AG04450 (cell line): ENCODE measurements around the gene SND1. TPM values are rescaled to one million over a fixed set of nuclear protein-coding genes. Genes with fewer than 3 reads are reported as not detected.

Source experiments
- CTCF ChIA-PET: fragments of 300-600, 350-600 bp; formaldehyde crosslinking; extraction: SDS; loops from one replicate; lab custom pipeline; 2022; ENCODE audit warnings: antibody characterized with exemption, inconsistent platforms; lab: Charles Lee
- POLR2A ChIA-PET: fragments of 350-600 bp; formaldehyde crosslinking; extraction: SDS; loops from one replicate; lab custom pipeline; 2021; ENCODE audit warnings: antibody characterized with exemption, inconsistent platforms; lab: Yijun Ruan, JAX
- DNase-seq: peaks from one replicate; pipeline ENCODE4 v3.0.0-alpha.2; 2011; ENCODE audit warnings: low read depth, low spot score
- H3K27ac ChIP-seq: one replicate; pipeline ENCODE4 v1.5.1; 2012; ENCODE audit warnings: low read depth, low read length, control low read depth
- H3K27me3 ChIP-seq: one replicate; pipeline ENCODE4 v1.6.0; 2012; ENCODE audit warnings: low read length; ENCODE audit not compliant: control insufficient read depth, insufficient read depth
- H3K4me3 ChIP-seq: 2 replicates; pipeline ENCODE4 v1.5.1; 2011; ENCODE audit warnings: mild to moderate bottlenecking, low read depth, low read length, control low read depth
- H3K9me3 ChIP-seq: 2 replicates; pipeline ENCODE4 v1.5.1; 2012; ENCODE audit warnings: low read length; ENCODE audit not compliant: control insufficient read depth, insufficient read depth
- CTCF ChIP-seq: IDR thresholded peaks from 2 replicates; pipeline ENCODE4 v1.5.1; 2011; ENCODE audit warnings: low read depth, low read length, control low read depth, inconsistent platforms
- polyA plus RNA-seq: library from polyadenylated mRNA; depleted of rRNA; stranded (reverse); fragments of >200 nt; gene quantifications from 2 replicates; pipeline ENCODE4 v1.2.3, GENCODE V29; 2011

Gene SND1
- polyA plus RNA-seq, 1 experiment = 247 TPM

GRCh38 chr7:127863082-127863481 lies 211.1 kb downstream of the SND1 start:
- no peaks in the 10 kb centered on the region for H3K9me3 ChIP-seq
- ChIA-PET CTCF (no interaction called here), POLR2A (no interaction called here)
- H3K27ac ChIP-seq = no peak overlapping the region
- TF ChIP-seq CTCF = no peak
- H3K27me3 ChIP-seq = no peaks in the 10 kb centered on the region
- no peak for DNase-seq
- no peak overlapping the region for H3K4me3 ChIP-seq

GRCh38 chr7:127865466-127865865 lies 213.5 kb downstream of the SND1 start:
- POLR2A ChIA-PET = interaction anchor here (0.7 kb wide), 1 partner anchor 166 kb away, joined by 4 read pairs; the partner anchor contains the start of gene LRRC4
- H3K27ac ChIP-seq = no peak overlapping the region
- H3K4me3 ChIP-seq = no peak overlapping the region
- no peak for TF ChIP-seq CTCF
- no peak for DNase-seq
- H3K9me3 ChIP-seq = no peaks in the 10 kb centered on the region
- CTCF ChIA-PET = interaction anchor here (0.6 to 1.0 kb wide), 4 partner anchors 21 to 456 kb away, joined by 3 to 4 read pairs (median 3); no protein-coding TSS in a partner anchor
- no peaks in the 10 kb centered on the region for H3K27me3 ChIP-seq

DNA sequence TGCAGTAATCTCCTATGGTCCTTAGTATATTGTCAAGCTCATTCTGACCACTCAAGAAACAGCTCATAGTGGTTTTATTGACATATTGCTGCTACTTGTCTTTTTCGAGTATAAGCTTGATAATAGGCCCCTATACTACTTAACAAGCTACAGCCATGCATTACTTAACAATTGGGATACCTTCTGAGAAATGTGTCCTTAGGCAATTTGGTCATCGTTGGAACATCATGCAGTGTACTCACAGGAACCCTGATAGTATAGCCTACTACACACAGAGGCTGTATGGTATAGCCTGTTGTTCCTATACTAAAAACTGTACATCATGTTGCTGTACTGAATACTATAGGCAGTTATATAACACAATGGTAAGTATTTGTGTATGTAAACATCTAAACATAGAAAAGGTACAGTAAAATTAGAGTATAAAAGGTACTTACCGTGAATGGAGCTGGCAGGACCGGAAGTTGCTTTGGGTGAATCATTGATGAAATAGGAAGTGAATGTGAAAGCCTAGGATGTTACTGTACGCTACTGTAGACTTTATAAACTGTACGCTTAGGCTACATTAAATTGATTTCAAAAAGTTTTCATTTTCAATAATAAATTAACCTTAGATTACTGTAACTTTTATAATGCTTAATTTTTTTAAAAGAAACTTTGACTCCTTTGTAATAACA lies 218.4 kb downstream of the SND1 start:
- Histone ChIP-seq H3K27me3 (no peaks in the 10 kb centered on the region), H3K27ac (no peak overlapping the region), H3K9me3 (no peaks in the 10 kb centered on the region), H3K4me3 (no peak overlapping the region)
- ChIA-PET POLR2A (interaction anchor here (1.0 kb wide), 1 partner anchor 16 kb away, joined by 5 read pairs; no protein-coding TSS in a partner anchor), CTCF (interaction anchor here (0.7 kb wide), 1 partner anchor 36 kb away, joined by 3 read pairs; no protein-coding TSS in a partner anchor)
- no peak for TF ChIP-seq CTCF
- no peak for DNase-seq

GRCh38 chr7:127871226-127871625 lies 219.2 kb downstream of the SND1 start:
- no peak for TF ChIP-seq CTCF
- ChIA-PET POLR2A (interaction anchor here (1.0 kb wide), 1 partner anchor 15 kb away, joined by 5 read pairs; no protein-coding TSS in a partner anchor), CTCF (no interaction called here)
- Histone ChIP-seq H3K27me3 (no peaks in the 10 kb centered on the region), H3K4me3 (no peak overlapping the region), H3K27ac (no peak overlapping the region), H3K9me3 (no peaks in the 10 kb centered on the region)
- no peak for DNase-seq

DNA sequence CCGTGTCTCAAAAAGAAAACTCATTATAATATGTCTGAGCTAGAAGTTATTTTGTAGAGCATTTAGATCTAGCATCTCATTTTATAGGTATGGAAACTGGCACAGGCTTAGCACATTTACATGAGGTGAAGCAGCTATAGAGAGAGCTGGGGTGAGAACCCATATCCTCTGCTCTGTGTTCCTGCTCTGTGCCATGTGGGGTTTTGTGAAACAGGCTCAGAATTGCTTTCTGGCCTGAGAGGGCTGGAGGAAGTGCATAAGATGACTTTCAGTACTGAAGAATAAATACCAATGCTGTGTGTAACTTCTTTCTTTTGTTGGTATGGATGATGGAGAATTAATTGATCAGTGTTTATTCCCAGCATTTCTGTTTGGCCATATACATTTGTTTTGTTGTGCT lies 220.1 kb downstream of the SND1 start:
- TF ChIP-seq CTCF = no peak
- Histone ChIP-seq H3K27me3 (no peaks in the 10 kb centered on the region), H3K4me3 (no peak overlapping the region), H3K27ac (no peak overlapping the region), H3K9me3 (no peaks in the 10 kb centered on the region)
- no peak for DNase-seq
- CTCF ChIA-PET = no interaction called here
- POLR2A ChIA-PET = no interaction called here
